Measurements from ENCODE around the gene TEFM. TPM values are rescaled to one million over a fixed set of nuclear protein-coding genes. Genes with fewer than 3 reads are reported as not detected.

Gene TEFM
- total RNA-seq, 4 donors from 2014 or later, result 9.4 to 21.8 (median 12.4) TPM

- DNase-seq (ENCODE audit: low spot score in 2 of 2), result no peak
- WGBS, 2 donors, result 96 to 98% methylated on average over 6 of the region's 6 CpGs
- TF ChIP-seq POLR2A (IDR thresholded peaks at IDR 0.05) (no peak), EP300 (IDR thresholded peaks at IDR 0.05) (no peak), CTCF (IDR thresholded peaks at IDR 0.05) (no peak)
- no peaks in the 10 kb centered on the region for H3K27me3 ChIP-seq
- H3K4me3 ChIP-seq, result no peak overlapping the region
- peaks cover 0 to 24% (median 0%) of the 10 kb centered on the region in 3 donors for H3K36me3 ChIP-seq
- no peak overlapping the region for H3K27ac ChIP-seq
- H3K9me3 ChIP-seq, result no peaks in the 10 kb centered on the region
- H3K4me1 ChIP-seq, result no peaks in the 10 kb centered on the region
Measured at GRCh38 chr17:30869005-30869404, 37.0 kb downstream of the TEFM start.

GRCh38 chr17:30864636-30865035, 41.4 kb downstream of the TEFM start:
- Histone ChIP-seq H3K9me3 (no peaks in the 10 kb centered on the region), H3K4me1 (no peaks in the 10 kb centered on the region), H3K36me3 (peaks cover 0 to 10% (median 0%) of the 10 kb centered on the region in 3 donors), H3K27me3 (no peaks in the 10 kb centered on the region), H3K4me3 (no peak overlapping the region), H3K27ac (no peak overlapping the region)
- no peak for DNase-seq (ENCODE audit: low spot score in 2 of 2)
- 97% methylated on average over 1 of the region's 1 CpG for WGBS, 2 donors
- no peak for TF ChIP-seq CTCF (IDR thresholded peaks at IDR 0.05)
- no peak for TF ChIP-seq EP300 (IDR thresholded peaks at IDR 0.05)
- TF ChIP-seq POLR2A (IDR thresholded peaks at IDR 0.05), result no peak

GRCh38 chr17:30858556-30859250, 47.3 kb downstream of the TEFM start:
- no peaks in the 10 kb centered on the region for H3K27me3 ChIP-seq
- TF ChIP-seq CTCF (IDR thresholded peaks at IDR 0.05) (no peak), POLR2A (IDR thresholded peaks at IDR 0.05) (no peak), EP300 (IDR thresholded peaks at IDR 0.05) (no peak)
- H3K4me3 ChIP-seq, result no peak overlapping the region
- DNase-seq (ENCODE audit: low spot score in 2 of 2), result no peak
- peaks cover 0 to 10% (median 0%) of the 10 kb centered on the region in 3 donors for H3K36me3 ChIP-seq
- no peak overlapping the region for H3K27ac ChIP-seq
- H3K4me1 ChIP-seq, result no peaks in the 10 kb centered on the region
- WGBS, 2 donors, result 94 to 96% methylated on average over 9 of the region's 9 CpGs
- no peaks in the 10 kb centered on the region for H3K9me3 ChIP-seq

GRCh38 chr17:30854146-30854545, 51.9 kb downstream of the TEFM start:
- peaks cover 0 to 14% (median 0%) of the 10 kb centered on the region in 3 donors for H3K36me3 ChIP-seq
- no peaks in the 10 kb centered on the region for H3K27me3 ChIP-seq
- H3K4me1 ChIP-seq, result no peaks in the 10 kb centered on the region
- H3K9me3 ChIP-seq, result no peaks in the 10 kb centered on the region
- no peak for TF ChIP-seq CTCF (IDR thresholded peaks at IDR 0.05)
- no peak for TF ChIP-seq EP300 (IDR thresholded peaks at IDR 0.05)
- no peak for TF ChIP-seq POLR2A (IDR thresholded peaks at IDR 0.05)
- no peak overlapping the region for H3K27ac ChIP-seq
- 90 to 97% methylated on average over 3 of the region's 3 CpGs for WGBS, 2 donors
- no peak overlapping the region for H3K4me3 ChIP-seq
- no peak for DNase-seq (ENCODE audit: low spot score in 2 of 2)

Small RNA genes within 50 kb of the gene (small RNA-seq; reads per million reads assigned to genes)
- gene RNU6-298P, result not detected

Other genes with a start within 250 kb of the TEFM start
- gene CRLF3, start 81.5 kb downstream of the TEFM start, total RNA-seq, result 10 to 100 TPM in 3 of 4 donors, 1 to 10 TPM in 1; 9.8 to 15.9 (median 13.2) TPM
- 1 to 10 TPM; 1.2 to 1.7 (median 1.4) TPM for gene ATAD5, start 74.3 kb downstream of the TEFM start, total RNA-seq
- gene ADAP2, start 15.7 kb upstream of the TEFM start, total RNA-seq, result 10 to 100 TPM; 17.0 to 64.2 (median 30.8) TPM
- 10 to 100 TPM; 33.3 to 78.3 (median 45.3) TPM for gene RNF135, start 64.8 kb upstream of the TEFM start, total RNA-seq
- gene NF1, start 188.7 kb upstream of the TEFM start, total RNA-seq, result 100 to 1,000 TPM in 1 of 4 donors, 10 to 100 TPM in 3; 66.1 to 107 (median 90.9) TPM